Femur (tissue), 1 donor: ENCODE measurements around the gene KCNQ1.

ENCODE experiments used
- DNase-seq: peaks from one replicate; pipeline ENCODE4 v3.0.0-alpha.2; 2017

Gene KCNQ1

GRCh38 chr11:2835751-2836150, 390.9 kb downstream of the KCNQ1 start:
- DNase-seq: no peak

- DNase-seq: no peak
These were observed 391.7 kb downstream of the KCNQ1 start for GRCh38 chr11:2836315-2837095.

GRCh38 chr11:2837096-2837601, 392.3 kb downstream of the KCNQ1 start:
- peak; percentile 80 for DNase-seq

GRCh38 chr11:2837651-2838050, 392.8 kb downstream of the KCNQ1 start:
- no peak for DNase-seq

- DNase-seq: no peak
These were observed 393.3 kb downstream of the KCNQ1 start for GRCh38 chr11:2838091-2838490.

- DNase-seq: no peak
These were observed 394.0 kb downstream of the KCNQ1 start for GRCh38 chr11:2838676-2839294.

- no peak for DNase-seq
These were observed 394.7 kb downstream of the KCNQ1 start for GRCh38 chr11:2839395-2839943.

- DNase-seq: no peak
These were observed 396.8 kb downstream of the KCNQ1 start for GRCh38 chr11:2841411-2842190.

- DNase-seq: no peak
These were observed 398.1 kb downstream of the KCNQ1 start for GRCh38 chr11:2842876-2843275.

GRCh38 chr11:2843551-2843950, 398.7 kb downstream of the KCNQ1 start:
- DNase-seq: no peak

GRCh38 chr11:2844116-2844842, 399.5 kb downstream of the KCNQ1 start:
- DNase-seq: no peak

GRCh38 chr11:2844996-2845395, 400.2 kb downstream of the KCNQ1 start:
- no peak for DNase-seq

- DNase-seq: no peak
These were observed 401.2 kb downstream of the KCNQ1 start for GRCh38 chr11:2846056-2846455.

- DNase-seq: no peak
These were observed 401.7 kb downstream of the KCNQ1 start for GRCh38 chr11:2846470-2846869.

GRCh38 chr11:2847561-2847960, 402.8 kb downstream of the KCNQ1 start:
- DNase-seq: no peak

- no peak for DNase-seq
These were observed 403.7 kb downstream of the KCNQ1 start for GRCh38 chr11:2848497-2848896.

- DNase-seq: no peak
These were observed 405.4 kb downstream of the KCNQ1 start for GRCh38 chr11:2849994-2850770.

- no peak for DNase-seq
These were observed 408.6 kb downstream of the KCNQ1 start for GRCh38 chr11:2853401-2853800.

GRCh38 chr11:2853997-2854560, 409.3 kb downstream of the KCNQ1 start:
- no peak for DNase-seq

GRCh38 chr11:2855162-2855561, 410.4 kb downstream of the KCNQ1 start:
- no peak for DNase-seq

- DNase-seq: no peak
These were observed 412.5 kb downstream of the KCNQ1 start for GRCh38 chr11:2857276-2857675.
